GM18909 (cell line): ENCODE data around the gene MYO1E.

Source experiments
- ATAC-seq: cut with Tn5 transposase; IDR thresholded peaks from one replicate; pipeline ENCODE4 v1.9.1; 2021; ENCODE audit warnings: mild to moderate bottlenecking; ENCODE audit not compliant: unreplicated experiment, poor library complexity

Gene MYO1E

GRCh38 chr15:59111251-59111650 is 261.4 kb downstream of the MYO1E start:
- no peak for ATAC-seq

- ATAC-seq: no peak
Observed at GRCh38 chr15:59105854-59106253, 266.8 kb downstream of the MYO1E start.

GRCh38 chr15:59104912-59105732 is 267.5 kb downstream of the MYO1E start, which contains the start of gene CCNB2:
CCNB2 (plus strand) TSS chr15:59105146; CDS start chr15:59105269, 123 bp downstream.
- ATAC-seq: peak; percentile 98

GRCh38 chr15:59104602-59104911 is 268.1 kb downstream of the MYO1E start:
- ATAC-seq: no peak

GRCh38 chr15:59099162-59099685 is 273.4 kb downstream of the MYO1E start:
- ATAC-seq: no peak

GRCh38 chr15:59096429-59096828 is 276.2 kb downstream of the MYO1E start:
- ATAC-seq: no peak

- no peak for ATAC-seq
Observed at GRCh38 chr15:59094077-59094476, 278.6 kb downstream of the MYO1E start.

GRCh38 chr15:59087731-59088130 is 284.9 kb downstream of the MYO1E start:
- no peak for ATAC-seq
